Ishikawa (cell line): Measurements from ENCODE around the gene SDK2.

Experiments used
- CEBPB ChIP-seq: IDR thresholded peaks from 2 replicates; pipeline ENCODE4 v1.6.1; 2012
- CREB1 ChIP-seq: IDR thresholded peaks from 2 replicates; pipeline ENCODE4 v1.6.1; 2012; ENCODE audit warnings: low read depth
- EGR1 ChIP-seq: IDR thresholded peaks from 2 replicates; pipeline ENCODE4 v1.6.1; 2012
- EP300 ChIP-seq: IDR thresholded peaks from 2 replicates; pipeline ENCODE4 v1.6.1; 2012; ENCODE audit warnings: borderline replicate concordance
- FOXM1 ChIP-seq: IDR thresholded peaks from 2 replicates; pipeline ENCODE4 v1.6.1; 2012; ENCODE audit warnings: low read depth, borderline replicate concordance
- MAX ChIP-seq: IDR thresholded peaks from 2 replicates; pipeline ENCODE4 v1.6.1; 2012
- NFIC ChIP-seq: IDR thresholded peaks from 2 replicates; pipeline ENCODE4 v1.6.1; 2012
- RAD21 ChIP-seq: IDR thresholded peaks from 2 replicates; pipeline ENCODE4 v1.6.1; 2012; ENCODE audit warnings: low read depth
- REST ChIP-seq: IDR thresholded peaks from 2 replicates; pipeline ENCODE4 v1.6.1; 2012; ENCODE audit warnings: low read depth, mild to moderate bottlenecking
- TAF1 ChIP-seq: IDR thresholded peaks from 2 replicates; pipeline ENCODE4 v1.6.1; 2012; ENCODE audit warnings: low read depth, mild to moderate bottlenecking
- TCF12 ChIP-seq: IDR thresholded peaks from 2 replicates; pipeline ENCODE4 v1.6.1; 2012; ENCODE audit warnings: low read depth
- TEAD4 ChIP-seq: IDR thresholded peaks from 2 replicates; pipeline ENCODE4 v1.6.1; 2012
- USF1 ChIP-seq: IDR thresholded peaks from 2 replicates; pipeline ENCODE4 v1.6.1; 2012
- YY1 ChIP-seq: IDR thresholded peaks from 2 replicates; pipeline ENCODE4 v1.6.1; 2012; ENCODE audit warnings: low read depth
- ZBTB7A ChIP-seq: IDR thresholded peaks from 2 replicates; pipeline ENCODE4 v1.6.1; 2012; ENCODE audit warnings: low read depth

SDK2 gene

DNA sequence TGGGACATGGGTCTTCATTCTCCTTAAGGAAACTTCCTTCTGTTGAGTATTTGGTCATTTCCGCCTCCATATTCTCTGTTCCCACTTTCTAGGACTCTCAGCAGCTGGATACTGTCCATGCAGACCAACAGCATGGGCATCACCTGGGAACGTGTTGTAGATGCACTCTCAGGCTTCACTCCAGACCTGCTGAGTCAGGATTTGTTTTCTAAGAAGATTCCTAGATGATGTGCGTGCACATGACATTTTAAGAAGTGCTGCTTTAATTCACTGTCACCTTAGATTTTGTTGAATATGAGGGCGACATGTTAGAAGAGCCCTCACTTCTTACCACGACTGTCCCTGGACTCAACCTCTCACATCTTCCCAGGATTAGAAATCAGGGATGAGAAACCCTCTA is 10.0 kb upstream of the SDK2 start:
- TF ChIP-seq EGR1 (no peak), RAD21 (no peak), CREB1 (no peak), TCF12 (no peak), TEAD4 (no peak), FOXM1 (no peak), TAF1 (no peak), EP300 (no peak), REST (no peak), CEBPB (no peak), MAX (no peak)

GRCh38 chr17:73653810-73654209 is 9.6 kb upstream of the SDK2 start:
- TF ChIP-seq TAF1 (no peak), EGR1 (no peak), TEAD4 (no peak), USF1 (no peak), CREB1 (no peak), RAD21 (no peak), YY1 (no peak), NFIC (no peak), CEBPB (no peak), MAX (no peak)

GRCh38 chr17:73652886-73653480 is 8.7 kb upstream of the SDK2 start:
- no peak for TF ChIP-seq NFIC
- no peak for TF ChIP-seq MAX
- no peak for TF ChIP-seq CREB1
- TF ChIP-seq TAF1 = no peak
- TF ChIP-seq YY1 = no peak
- TF ChIP-seq TCF12 = no peak
- TF ChIP-seq USF1 = no peak
- TF ChIP-seq TEAD4 = no peak
- TF ChIP-seq ZBTB7A = no peak
- TF ChIP-seq EP300 = no peak
- no peak for TF ChIP-seq EGR1

DNA sequence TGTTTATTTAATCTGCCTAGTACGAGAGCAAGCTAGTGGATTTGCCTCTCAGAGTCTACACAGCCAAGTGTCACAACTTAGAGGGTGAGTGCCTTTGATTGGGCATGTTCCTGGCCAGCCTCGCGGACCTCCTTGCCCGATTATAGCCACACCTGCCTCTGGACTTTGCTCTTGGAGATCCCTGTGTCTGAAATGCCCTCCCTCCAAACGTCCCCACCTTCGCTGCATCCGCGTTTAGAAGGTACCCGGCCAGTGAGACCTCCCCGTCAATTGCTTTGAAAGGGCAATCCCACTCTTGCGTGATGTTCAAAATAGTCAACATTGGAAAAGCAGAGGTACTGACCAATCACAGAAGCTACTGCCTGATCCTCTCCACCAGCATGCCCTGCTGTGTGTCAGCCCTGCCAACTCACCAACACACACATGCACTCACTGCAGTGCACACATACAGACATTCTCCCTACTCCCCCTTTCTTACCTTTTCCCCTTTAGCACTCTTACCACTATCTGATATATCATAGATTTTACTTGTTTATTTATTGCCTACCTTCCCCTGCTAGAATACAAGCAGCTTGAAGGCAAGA is 6.5 kb upstream of the SDK2 start:
- TF ChIP-seq EGR1 (no peak), REST (no peak), ZBTB7A (no peak), FOXM1 (no peak), CEBPB (no peak), RAD21 (no peak), NFIC (no peak), CREB1 (no peak), EP300 (no peak), USF1 (no peak), TEAD4 (no peak), MAX (no peak), TAF1 (no peak), YY1 (no peak), TCF12 (no peak)

DNA sequence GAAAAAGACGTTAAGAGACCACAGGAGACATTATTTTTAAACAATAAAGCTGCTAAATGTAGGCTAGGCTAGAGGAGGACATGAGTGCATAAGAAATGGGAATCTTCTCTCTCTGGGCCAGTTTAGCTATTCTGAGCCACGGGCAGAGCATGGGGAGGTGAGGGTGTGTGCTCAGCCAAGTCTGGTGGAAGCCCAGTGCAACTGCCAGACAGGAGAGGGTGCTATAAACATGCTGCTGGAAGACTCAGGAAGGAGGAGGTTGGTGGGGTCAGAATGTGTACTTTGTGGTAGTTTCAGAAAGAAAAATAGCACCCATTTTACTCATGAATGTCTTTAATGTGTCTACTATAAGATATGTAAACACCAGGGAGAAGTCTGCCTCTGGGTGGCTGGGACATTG is 5.9 kb upstream of the SDK2 start:
- TF ChIP-seq TAF1 (no peak), MAX (no peak), FOXM1 (no peak), TEAD4 (no peak), NFIC (no peak), EGR1 (no peak), EP300 (no peak), RAD21 (no peak; the same call in 1 of the 2 replicates), CEBPB (no peak), YY1 (no peak), ZBTB7A (no peak), CREB1 (no peak), USF1 (no peak)
